Left forelimb (tissue), 1 donor: ENCODE measurements around the gene MORN1.

Experiments
- DNase-seq: peaks from one replicate; pipeline ENCODE4 v3.0.0-alpha.2; 2018; ENCODE audit warnings: low spot score

The MORN1 gene

DNA sequence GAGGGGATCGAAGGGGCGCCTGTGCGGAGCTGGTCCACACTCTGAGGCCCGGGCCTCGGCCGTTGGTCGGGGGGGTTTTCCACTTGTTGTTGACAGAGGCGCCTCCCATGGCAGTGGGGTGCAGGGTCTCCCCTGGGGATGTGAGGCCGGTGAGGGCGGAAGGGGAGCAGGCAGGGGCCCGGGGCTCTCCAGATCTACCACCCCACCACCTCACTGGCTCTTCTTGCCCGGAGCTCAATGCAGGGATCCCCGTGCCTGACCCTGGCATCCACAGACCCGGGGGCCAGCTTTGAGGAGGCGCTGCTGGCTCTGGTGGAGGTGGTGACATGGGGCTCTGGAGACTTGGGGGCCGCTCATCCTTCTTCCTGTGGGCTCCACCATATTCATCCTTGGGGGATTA lies 28.1 kb upstream of the MORN1 start:
- no peak for DNase-seq

GRCh38 chr1:2418791-2419320 lies 27.5 kb upstream of the MORN1 start:
- DNase-seq = no peak

DNA sequence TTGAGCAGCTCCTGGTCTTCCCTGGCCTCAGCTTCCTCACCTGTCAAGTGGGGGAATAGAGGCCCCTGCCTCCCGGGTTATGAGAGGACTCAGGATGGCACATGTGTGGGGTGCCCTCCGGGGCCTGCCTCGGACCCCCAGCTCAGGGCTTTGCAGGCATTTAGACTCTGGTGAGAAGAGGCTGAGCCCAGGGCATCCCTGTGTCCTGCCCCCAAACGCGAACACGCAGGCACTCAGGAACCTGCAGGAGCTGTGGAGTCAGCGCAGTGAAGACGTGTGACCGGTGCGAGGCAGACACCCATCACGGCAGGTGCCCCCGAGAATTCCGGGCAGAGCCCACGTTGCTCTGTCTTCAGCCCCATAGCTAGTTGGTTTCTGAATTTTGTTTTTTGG lies 26.5 kb upstream of the MORN1 start:
- DNase-seq = no peak

DNA sequence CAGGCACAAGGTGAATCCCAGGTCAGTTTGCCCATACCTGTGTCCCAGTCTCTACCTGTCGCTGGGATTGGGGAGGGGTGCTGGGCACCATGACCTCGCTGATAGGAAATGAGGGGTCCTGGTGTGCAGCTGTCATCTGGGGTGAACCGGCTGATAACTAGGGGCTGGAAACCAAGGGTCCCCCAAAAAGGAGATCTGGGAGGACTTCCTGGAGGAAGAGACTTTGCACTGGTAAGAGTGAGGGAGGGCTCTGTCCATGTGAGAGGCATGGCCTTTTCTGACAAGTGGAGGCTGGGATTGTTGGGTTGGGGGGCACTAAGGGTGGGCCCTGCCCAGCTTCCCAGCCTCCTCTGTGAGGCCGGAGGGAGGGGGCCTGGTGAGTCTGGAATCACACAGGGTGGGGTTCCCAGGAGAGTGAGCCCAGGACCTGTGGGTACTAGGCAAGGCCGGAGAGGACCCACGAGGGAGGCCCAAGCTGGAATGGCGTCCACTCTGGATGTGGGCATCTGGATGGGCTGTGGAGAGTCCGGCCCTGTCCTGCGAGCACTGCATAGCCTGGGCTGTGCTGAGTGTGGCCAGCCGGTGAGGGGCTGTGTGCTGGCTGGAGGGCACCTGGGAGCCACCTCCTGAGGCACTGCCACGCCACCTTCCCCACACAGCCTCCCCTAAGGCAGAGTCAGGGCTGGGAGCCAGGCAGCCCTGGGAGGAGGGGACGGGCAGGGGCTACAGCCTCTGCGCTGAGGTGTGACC lies 25.9 kb upstream of the MORN1 start:
- no peak for DNase-seq

DNA sequence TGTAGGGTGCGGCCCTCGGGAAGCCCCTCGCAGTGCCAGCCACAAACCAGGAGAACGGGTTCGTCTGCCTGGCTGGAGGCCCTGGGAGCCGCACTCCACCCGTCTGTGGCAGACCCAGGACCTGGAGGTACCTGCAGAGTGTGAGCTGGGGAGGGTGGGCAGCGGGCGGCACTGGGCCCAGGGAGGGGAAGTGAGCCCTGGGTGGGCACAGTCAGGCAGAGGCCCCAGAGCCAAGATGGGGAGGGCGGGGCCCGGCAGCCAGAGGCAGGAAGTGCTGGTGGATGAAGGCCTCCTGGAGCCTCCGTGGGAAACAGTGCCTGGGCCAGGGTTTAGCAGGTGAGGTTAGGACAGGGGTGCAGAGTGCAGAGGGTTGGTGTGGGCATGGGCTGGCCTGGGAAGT lies 25.0 kb upstream of the MORN1 start:
- no peak for DNase-seq

DNA sequence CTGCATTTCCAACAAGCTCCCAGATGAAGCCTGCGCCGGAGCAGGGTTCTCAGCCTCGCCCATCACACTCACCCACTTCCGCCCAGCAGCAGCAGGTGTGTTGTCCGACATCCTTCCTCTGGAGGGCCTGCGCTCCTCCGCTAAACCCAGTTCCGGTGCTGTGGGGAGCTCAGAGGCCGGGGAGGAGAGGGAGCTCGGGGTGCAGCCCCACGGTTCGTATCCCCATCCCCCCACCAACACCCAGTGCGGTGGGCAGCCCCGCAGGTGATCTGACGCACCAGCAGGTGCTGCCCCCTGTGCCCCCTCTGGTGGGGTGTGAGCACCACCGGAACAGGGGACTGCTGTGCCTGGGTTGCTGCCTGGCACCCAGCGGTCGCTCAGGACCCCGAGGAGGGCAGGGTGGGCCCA lies 24.5 kb upstream of the MORN1 start:
- no peak for DNase-seq

DNA sequence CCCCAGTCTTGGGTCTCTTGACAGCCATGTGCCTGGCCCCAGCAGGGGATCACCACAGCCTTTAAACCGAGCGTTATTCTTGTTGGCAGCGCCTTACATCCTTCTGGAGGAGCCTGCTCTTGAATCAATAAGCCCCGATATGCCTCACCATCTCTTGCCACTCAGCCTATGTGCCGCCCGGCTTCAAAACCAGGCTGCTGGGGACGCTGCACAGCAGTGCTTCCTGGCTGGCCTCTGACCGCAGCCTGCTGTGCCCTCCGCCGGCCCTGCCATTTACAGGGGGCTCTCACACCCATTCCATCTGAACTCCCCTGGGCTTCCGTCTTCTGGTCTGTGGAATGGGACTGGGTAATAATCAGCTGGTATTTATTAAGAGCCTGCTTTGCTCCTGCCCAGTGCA lies 24.0 kb upstream of the MORN1 start:
- DNase-seq = no peak

DNA sequence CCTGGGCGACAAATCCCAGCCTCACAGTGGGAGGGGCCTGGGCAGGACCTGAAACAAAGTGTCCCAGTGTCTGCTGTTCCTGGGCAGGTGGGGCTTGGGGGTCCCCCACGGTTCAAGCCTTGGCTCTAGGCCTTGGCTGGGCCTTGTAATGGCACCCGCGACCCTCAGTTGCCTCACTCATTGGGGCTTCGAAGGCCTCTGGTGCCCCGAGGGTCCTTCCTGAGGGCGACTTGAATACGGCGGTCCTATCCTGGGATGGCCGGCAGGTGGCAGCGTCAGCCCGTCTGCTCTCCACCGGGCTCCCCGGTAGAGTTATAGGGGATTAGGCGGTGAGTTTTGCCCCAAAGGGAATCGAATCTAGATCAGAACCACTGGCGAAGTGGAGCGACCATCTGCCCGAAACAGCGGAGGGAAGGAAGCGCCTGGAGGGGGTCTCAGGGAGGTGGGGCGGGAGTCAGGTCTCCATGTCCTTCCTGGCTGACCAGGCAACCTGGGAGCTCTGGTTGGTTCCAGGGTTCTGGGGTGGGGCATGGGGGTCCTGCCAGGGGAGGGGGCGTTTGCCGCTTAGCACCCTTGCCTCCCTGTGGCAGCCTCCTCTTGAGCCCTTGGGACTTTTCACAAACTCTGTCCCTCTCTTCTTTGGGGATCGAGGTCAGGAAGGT lies 23.1 kb upstream of the MORN1 start:
- DNase-seq = peak; percentile 88

GRCh38 chr1:2413495-2414296 lies 22.3 kb upstream of the MORN1 start:
- DNase-seq = no peak

- no peak for DNase-seq
These were observed 21.6 kb upstream of the MORN1 start for GRCh38 chr1:2412773-2413494.

GRCh38 chr1:2412395-2412772 lies 21.0 kb upstream of the MORN1 start, which contains the start of gene PEX10:
Gene PEX10, minus strand, starts transcription at chr1:2412564. Its CDS starts 62 bp downstream, at chr1:2412502.
- DNase-seq = peak; percentile 99

GRCh38 chr1:2411801-2412394 lies 20.5 kb upstream of the MORN1 start:
- DNase-seq = no peak

GRCh38 chr1:2409745-2410144 lies 18.4 kb upstream of the MORN1 start:
- DNase-seq = no peak

GRCh38 chr1:2408859-2409276 lies 17.5 kb upstream of the MORN1 start:
- DNase-seq = no peak

- DNase-seq = no peak
These were observed 17.1 kb upstream of the MORN1 start for GRCh38 chr1:2408456-2408855.

- no peak for DNase-seq
These were observed 16.6 kb upstream of the MORN1 start for GRCh38 chr1:2407991-2408275.

- DNase-seq = no peak
These were observed 16.0 kb upstream of the MORN1 start for GRCh38 chr1:2407166-2407990.

DNA sequence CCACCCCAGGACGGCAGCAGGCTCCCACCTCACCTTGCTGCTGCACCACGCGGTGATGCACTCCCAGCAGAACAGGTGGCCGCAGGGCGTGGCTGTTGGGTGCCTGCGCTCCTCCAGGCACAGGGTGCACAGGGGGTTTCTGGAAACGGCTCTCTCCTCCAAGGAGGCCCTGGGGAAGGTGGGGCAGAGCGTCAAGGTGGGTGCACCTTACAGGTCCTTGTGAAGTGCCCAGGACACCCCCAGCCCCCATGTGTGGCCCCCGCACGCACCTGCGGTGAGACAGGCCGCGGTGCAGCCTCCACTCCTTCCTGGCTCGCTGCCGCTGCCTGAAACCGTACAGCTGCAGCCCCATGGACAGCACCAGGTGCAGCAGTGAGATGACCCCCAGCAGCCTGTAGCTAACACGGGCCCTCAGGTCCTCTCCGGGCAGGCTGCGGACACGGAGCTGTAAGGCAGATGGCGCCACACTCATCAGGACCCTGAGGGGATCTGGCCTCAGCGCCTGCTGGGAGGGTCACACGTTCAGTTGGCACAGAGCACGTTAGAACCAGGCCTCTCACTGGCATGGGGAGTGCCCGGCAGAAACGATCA lies 15.2 kb upstream of the MORN1 start:
- no peak for DNase-seq

DNA sequence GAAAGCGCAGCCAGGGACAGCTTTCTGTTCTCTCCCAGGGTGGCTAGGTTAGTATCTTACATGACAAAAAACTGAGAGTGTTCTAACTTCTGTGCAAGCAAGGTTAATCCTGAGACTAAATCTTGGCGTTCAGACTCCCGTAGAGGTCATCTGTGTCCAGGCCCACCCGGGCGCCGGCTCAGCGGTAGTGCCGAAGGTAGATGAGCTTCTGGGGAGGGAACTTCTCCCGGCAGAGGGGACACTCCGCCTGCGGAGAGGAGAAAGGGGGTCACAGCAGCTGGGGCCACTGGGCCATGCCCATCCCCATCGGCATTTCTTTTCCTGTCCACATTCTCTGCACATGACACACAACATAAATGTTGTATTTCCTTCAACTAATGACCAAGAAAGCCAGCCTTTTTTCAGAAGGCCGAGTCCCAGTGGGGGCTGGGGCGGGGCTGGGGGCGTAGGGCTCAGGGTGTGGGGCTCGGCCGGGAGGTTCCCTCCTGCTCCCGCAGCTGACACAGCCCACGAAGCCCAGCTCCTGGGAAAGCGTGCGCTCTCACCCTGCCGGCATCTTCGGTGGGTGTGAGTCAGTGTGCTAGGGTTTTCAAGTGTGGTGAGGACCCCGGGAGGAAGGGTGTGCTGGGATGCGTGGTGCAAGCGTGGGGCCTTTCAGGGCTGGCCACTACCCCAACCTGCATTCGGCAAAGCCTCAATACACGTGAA lies 14.4 kb upstream of the MORN1 start:
- no peak for DNase-seq
